HUES64 (cell line): ENCODE results near the gene ELFN2.

ENCODE experiments used
- H3K27ac ChIP-seq: 2 replicates; pipeline ENCODE4 v1.7.0; 2013; ENCODE audit warnings: low read depth, low read length, inconsistent platforms
- H3K27me3 ChIP-seq: 2 replicates; pipeline ENCODE4 v1.6.1; 2013; ENCODE audit warnings: mild to moderate bottlenecking, low read length; ENCODE audit not compliant: insufficient read depth
- H3K36me3 ChIP-seq: 2 replicates; pipeline ENCODE4 v1.6.1; 2013; ENCODE audit warnings: mild to moderate bottlenecking, low read length; ENCODE audit not compliant: insufficient read depth
- H3K4me1 ChIP-seq: 2 replicates; pipeline ENCODE4 v1.6.1; 2013; ENCODE audit warnings: mild to moderate bottlenecking, low read length, moderate library complexity; ENCODE audit not compliant: insufficient read depth
- H3K4me3 ChIP-seq: 2 replicates; pipeline ENCODE4 v1.5.1; 2013; ENCODE audit warnings: mild to moderate bottlenecking, low read length, moderate library complexity
- H3K9ac ChIP-seq: 2 replicates; pipeline ENCODE4 v1.6.1; 2013; ENCODE audit warnings: mild to moderate bottlenecking, low read depth, low read length
- H3K9me3 ChIP-seq: 2 replicates; pipeline ENCODE4 v1.6.1; 2013; ENCODE audit warnings: low read depth, low read length; ENCODE audit not compliant: insufficient read depth
- WGBS: fragments of 150-250, 120-280 bp; methylation state at CpG from one replicate; pipeline ENCODE4 v1.1.7; 2013; ENCODE audit warnings: missing lambda C conversion rate; 5-methylcytosine and 5-hydroxymethylcytosine counted together

Gene ELFN2

DNA sequence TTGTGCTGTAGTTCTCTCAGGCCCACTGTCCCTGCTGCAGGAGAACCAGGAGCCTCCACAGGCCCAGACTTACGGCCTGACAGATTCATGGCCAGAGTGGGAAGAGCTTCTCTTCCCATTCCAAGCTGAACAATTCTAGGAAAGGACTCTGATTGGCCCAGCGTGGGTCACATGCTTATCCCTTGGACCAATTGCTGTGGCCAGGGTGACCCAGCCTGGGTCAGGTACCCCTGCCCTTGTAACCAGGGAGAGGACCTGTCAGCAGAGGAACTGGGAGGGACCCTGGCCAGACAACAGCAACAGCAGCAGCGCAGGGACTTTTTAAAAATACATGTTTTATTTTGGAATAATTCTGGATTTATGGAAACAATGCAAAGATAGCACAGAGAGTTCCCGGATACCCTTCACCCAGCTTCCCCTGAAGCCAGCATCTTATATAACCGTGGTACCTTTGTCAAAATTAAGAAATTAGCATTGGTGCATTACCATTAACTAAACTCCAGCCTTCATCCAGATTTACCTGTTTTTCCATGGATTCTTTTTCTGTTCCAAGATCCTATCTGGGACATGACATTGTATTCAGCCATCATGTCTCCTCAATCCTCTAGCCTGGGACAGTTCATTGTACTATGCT, 8.8 kb upstream of the ELFN2 start:
- Histone ChIP-seq H3K36me3 (no peaks in the 10 kb centered on the region), H3K9me3 (no peaks in the 10 kb centered on the region; the same call in 1 of the 2 replicates), H3K4me3 (no peak overlapping the region), H3K27me3 (no peaks in the 10 kb centered on the region), H3K9ac (no peak overlapping the region), H3K27ac (no peak overlapping the region), H3K4me1 (no peaks in the 10 kb centered on the region)
- 91% methylated on average over 5 of the region's 5 CpGs for WGBS

DNA sequence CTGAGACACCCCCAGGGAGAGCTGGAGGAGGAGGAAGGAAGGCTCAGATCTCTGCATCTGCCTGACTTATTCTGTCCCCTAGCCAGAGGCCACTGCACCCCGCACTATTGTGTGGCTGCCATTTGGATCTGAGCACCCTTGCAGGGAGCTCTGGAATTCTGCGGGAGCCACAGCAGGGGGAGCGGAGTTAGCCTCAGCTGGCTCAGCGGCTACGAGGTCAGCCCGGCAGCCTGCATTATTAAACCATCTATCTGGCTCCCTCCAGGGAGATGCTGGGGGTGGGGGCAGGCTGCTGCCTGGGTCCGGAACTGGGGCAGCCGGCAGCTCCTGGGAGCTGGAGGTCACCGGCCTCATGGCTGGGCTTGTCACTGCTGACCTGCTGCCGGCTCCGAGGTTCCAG, 6.5 kb upstream of the ELFN2 start:
- no peaks in the 10 kb centered on the region for H3K9me3 ChIP-seq
- WGBS = 62% methylated on average over 11 of the region's 11 CpGs
- no peak overlapping the region for H3K27ac ChIP-seq
- H3K4me1 ChIP-seq = no peaks in the 10 kb centered on the region
- H3K9ac ChIP-seq = no peak overlapping the region
- H3K36me3 ChIP-seq = no peaks in the 10 kb centered on the region
- no peak overlapping the region for H3K4me3 ChIP-seq
- H3K27me3 ChIP-seq = peaks cover 3% of the 10 kb centered on the region

DNA sequence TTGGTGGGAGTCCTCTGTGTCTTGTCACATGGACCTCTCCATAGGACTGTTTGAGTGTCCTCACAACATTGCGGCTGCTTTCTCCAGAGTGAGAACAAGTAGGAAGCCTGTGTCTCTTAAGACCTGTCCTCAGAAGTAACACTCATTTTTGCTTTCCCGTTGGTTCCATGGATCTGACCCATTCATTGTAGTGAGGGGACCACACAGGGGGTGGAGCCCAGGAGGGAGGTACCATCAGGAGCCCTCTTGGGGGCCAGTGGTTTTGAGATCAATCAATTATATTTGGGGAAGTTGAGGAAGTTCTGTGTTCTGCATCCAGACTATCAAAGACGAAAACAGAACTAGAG, 5.4 kb upstream of the ELFN2 start:
- H3K9me3 ChIP-seq = no peaks in the 10 kb centered on the region
- no peak overlapping the region for H3K4me3 ChIP-seq
- no peaks in the 10 kb centered on the region for H3K4me1 ChIP-seq
- no peak overlapping the region for H3K9ac ChIP-seq
- peaks cover 15% of the 10 kb centered on the region for H3K27me3 ChIP-seq
- H3K36me3 ChIP-seq = no peaks in the 10 kb centered on the region
- H3K27ac ChIP-seq = no peak overlapping the region
- 92% methylated on average over 3 of the region's 3 CpGs for WGBS

DNA sequence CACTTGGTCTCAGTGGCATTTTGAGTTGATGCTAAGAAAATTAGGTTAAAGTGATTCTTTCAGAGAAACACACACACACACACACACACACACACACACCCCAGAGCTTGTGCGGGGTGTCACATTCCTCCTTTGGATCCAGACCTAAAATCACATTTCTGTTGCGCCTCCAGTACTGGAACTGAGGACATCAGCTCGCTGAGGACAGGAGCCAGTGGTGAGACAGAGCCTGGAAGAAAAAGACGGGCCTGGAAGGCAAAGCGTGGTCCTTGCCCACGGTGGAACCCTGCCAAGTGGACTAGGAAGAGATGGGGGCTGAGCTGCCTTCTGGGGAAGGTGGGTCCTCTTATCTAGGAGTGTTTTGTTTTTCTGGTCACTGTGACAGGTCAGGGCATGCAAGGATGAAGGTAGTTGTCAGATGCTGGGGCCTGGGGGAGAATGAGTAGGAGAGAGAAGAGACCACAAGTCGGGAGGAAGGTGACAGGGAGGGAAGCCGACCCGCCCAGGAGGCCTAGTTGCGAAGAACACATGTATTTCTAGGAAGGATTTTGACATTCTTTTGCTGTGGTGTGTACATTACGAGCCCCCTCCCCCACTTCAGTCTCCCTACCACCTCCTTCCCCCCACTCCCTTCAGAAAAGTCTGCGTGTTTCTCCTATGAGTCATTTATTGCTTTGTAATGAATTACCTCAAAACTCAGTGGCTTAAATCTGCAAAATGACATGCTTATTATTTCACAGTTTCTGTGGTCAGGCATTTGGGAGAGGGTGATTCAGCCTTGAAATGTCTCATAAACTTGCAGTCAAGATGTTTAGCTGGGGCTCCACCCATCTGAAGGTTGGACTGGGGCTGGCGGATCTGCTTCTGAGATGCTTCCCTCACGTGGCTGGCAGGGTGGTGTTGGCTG, 4.8 kb upstream of the ELFN2 start:
- 81% methylated on average over 12 of the region's 14 CpGs for WGBS
- no peak overlapping the region for H3K27ac ChIP-seq

GRCh38 chr22:37431366-37431765, 4.1 kb upstream of the ELFN2 start:
- Histone ChIP-seq H3K9me3 (no peaks in the 10 kb centered on the region), H3K4me3 (no peak overlapping the region), H3K27ac (no peak overlapping the region), H3K36me3 (no peaks in the 10 kb centered on the region), H3K27me3 (peaks cover 28% of the 10 kb centered on the region), H3K9ac (no peak overlapping the region; the same call in 1 of the 2 replicates), H3K4me1 (no peaks in the 10 kb centered on the region)
- WGBS = 84% methylated on average over 9 of the region's 9 CpGs

More for the DNA sequence above, 4.8 kb upstream of the ELFN2 start:
- Histone ChIP-seq H3K9me3 (no peaks in the 10 kb centered on the region), H3K27me3 (peaks cover 21% of the 10 kb centered on the region), H3K4me1 (no peaks in the 10 kb centered on the region), H3K4me3 (no peak overlapping the region), H3K36me3 (no peaks in the 10 kb centered on the region), H3K9ac (no peak overlapping the region)

DNA sequence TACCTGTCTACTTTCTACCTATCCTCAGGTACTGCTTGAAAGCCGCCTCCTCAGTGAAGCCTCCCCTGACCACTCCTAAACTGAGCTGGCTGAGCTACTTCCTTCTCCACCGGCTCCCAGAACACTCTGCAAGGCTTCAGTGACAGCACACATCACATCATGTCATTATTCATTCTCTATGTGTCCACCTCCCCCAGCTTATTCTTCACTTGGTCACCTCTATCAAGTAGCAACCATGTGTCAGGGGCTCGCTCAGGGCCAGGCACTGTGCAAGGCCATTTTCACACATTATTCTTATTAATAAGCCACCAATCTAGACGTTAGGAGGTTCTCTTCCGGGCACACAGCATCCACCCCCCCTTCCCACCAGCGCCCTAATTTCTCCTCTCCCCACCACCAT, 3.7 kb upstream of the ELFN2 start:
- Histone ChIP-seq H3K4me1 (peaks cover 3% of the 10 kb centered on the region; the same call in 1 of the 2 replicates), H3K9ac (no peak overlapping the region), H3K27ac (no peak overlapping the region), H3K27me3 (peaks cover 32% of the 10 kb centered on the region), H3K4me3 (no peak overlapping the region), H3K9me3 (no peaks in the 10 kb centered on the region), H3K36me3 (no peaks in the 10 kb centered on the region)
- WGBS = 86% methylated on average over 6 of the region's 6 CpGs

- H3K4me3 ChIP-seq = no peak overlapping the region
- H3K27ac ChIP-seq = no peak overlapping the region
- H3K9ac ChIP-seq = no peak overlapping the region
- 38% methylated on average over 14 of the region's 15 CpGs for WGBS
- H3K9me3 ChIP-seq = no peaks in the 10 kb centered on the region
- H3K27me3 ChIP-seq = peaks cover 52% of the 10 kb centered on the region
- no peaks in the 10 kb centered on the region for H3K36me3 ChIP-seq
- H3K4me1 ChIP-seq = peaks cover 3% of the 10 kb centered on the region; the same call in 1 of the 2 replicates
Observed at GRCh38 chr22:37428649-37429586, 1.6 kb upstream of the ELFN2 start.

DNA sequence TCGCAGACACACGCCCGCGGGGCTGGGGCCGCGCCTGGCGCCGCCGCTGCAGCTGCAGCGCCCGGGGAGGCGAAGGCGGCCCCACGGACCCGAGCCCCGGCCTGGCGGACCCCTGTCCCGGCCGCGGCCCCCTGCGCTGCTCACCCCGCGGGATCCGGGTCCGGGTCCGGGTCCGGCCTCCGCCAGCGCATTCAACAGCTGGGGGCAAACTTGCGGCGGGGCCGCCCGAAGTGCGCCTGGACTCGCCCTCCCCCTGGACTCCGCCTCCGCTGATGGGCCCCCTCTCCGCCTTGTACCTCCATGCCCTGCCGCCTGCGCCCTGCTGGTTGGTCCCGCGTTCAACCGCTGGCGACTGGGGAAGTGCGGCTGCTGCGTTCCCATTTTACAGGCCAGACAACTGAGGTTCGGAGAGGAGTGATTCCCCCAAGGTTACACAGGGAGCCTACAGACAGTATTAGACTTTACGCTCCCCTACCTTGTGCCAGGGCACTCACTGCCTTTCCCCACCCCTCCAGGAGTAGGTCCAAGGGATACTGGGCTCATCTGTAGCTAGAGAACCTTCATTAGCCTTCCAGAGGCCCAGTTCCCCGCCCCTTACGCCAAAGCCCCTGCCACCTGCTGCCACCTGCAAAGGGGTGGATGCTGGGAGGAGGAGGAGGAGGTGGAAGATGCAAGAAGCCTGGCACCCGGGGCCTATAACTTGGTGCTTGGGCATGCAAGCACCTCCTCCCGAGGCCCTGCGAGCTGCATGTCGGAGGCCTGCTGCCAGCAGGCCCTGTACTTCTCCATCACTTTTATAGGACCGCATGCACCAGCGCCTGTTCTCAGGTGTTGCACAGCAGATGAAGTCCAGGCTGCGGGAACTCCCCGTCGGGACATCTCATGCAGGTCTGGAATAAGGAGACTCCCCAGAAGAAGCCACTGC, 694 bp upstream of the ELFN2 start:
- H3K27me3 ChIP-seq = peaks cover 57% of the 10 kb centered on the region
- H3K4me1 ChIP-seq = peaks cover 3% of the 10 kb centered on the region; the same call in 1 of the 2 replicates
- no peak overlapping the region for H3K9ac ChIP-seq
- H3K27ac ChIP-seq = no peak overlapping the region
- H3K36me3 ChIP-seq = no peaks in the 10 kb centered on the region
- WGBS = 20% methylated on average over 59 of the region's 59 CpGs
- no peaks in the 10 kb centered on the region for H3K9me3 ChIP-seq
- H3K4me3 ChIP-seq = peak overlapping the region; percentile 48

- Histone ChIP-seq H3K4me3 (peak overlapping the region; percentile 48), H3K9ac (no peak overlapping the region), H3K27ac (no peak overlapping the region), H3K27me3 (peaks cover 61% of the 10 kb centered on the region), H3K36me3 (no peaks in the 10 kb centered on the region), H3K4me1 (peaks cover 3% of the 10 kb centered on the region; the same call in 1 of the 2 replicates), H3K9me3 (no peaks in the 10 kb centered on the region)
- 9% methylated on average over 24 of the region's 24 CpGs for WGBS
Observed at GRCh38 chr22:37426706-37427134, 559 bp downstream of the ELFN2 start.
